Epithelial cell of proximal tubule (primary cell): ENCODE measurements around the gene ADTRP. TPM values are rescaled to one million over a fixed set of nuclear protein-coding genes. Genes with fewer than 3 reads are reported as not detected.

Source experiments
- DNase-seq: peaks from one replicate; pipeline ENCODE4 v3.0.0-alpha.2; 2011; ENCODE audit warnings: low read depth
- H3K4me3 ChIP-seq: 2 replicates; pipeline ENCODE4 v1.5.1; 2011; ENCODE audit warnings: low read depth, mild to moderate bottlenecking, low read length
- total RNA-seq: library from RNA; depleted of rRNA; stranded (reverse); fragments of >200 nt; gene quantifications from 2 replicates; pipeline ENCODE4 v1.2.3, GENCODE V29; 2015
- TF ChIP-seq, protein P1 (sequence below): conservative IDR thresholded peaks from 2 replicates; pipeline ENCODE4 v1.5.1; 2012; ENCODE audit warnings: low read depth, mild to moderate bottlenecking, low read length

The ADTRP gene
- total RNA-seq, 1 donor from 2014 or later: 0.12 TPM

- DNase-seq: no peak
- TF ChIP-seq, protein P1, sequence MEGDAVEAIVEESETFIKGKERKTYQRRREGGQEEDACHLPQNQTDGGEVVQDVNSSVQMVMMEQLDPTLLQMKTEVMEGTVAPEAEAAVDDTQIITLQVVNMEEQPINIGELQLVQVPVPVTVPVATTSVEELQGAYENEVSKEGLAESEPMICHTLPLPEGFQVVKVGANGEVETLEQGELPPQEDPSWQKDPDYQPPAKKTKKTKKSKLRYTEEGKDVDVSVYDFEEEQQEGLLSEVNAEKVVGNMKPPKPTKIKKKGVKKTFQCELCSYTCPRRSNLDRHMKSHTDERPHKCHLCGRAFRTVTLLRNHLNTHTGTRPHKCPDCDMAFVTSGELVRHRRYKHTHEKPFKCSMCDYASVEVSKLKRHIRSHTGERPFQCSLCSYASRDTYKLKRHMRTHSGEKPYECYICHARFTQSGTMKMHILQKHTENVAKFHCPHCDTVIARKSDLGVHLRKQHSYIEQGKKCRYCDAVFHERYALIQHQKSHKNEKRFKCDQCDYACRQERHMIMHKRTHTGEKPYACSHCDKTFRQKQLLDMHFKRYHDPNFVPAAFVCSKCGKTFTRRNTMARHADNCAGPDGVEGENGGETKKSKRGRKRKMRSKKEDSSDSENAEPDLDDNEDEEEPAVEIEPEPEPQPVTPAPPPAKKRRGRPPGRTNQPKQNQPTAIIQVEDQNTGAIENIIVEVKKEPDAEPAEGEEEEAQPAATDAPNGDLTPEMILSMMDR: no peak
- no peak overlapping the region for H3K4me3 ChIP-seq
These were observed 68.3 kb downstream of the ADTRP start for GRCh38 chr6:11710311-11710761.

DNA sequence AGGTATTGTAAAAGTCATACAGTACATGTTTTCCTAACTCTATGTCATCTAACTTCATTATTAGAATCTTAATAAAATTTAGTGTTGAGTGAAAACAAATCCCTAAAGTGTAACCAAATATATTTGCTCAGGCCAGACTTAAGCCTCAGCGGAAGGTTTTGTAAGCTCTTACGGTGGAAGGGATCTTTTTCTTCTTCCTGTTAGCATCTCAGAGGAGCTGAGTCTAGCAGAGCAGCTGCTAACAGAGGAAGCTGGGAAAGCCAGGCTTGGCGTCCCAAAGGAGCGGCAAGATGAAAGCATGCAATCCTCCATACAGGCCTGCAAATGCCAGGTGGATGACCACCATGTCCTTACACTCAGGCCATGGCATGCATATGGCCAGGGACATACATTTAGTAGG is 72.4 kb downstream of the ADTRP start:
- TF ChIP-seq, protein P1: no peak
- no peak overlapping the region for H3K4me3 ChIP-seq
- no peak for DNase-seq

- DNase-seq: no peak
- TF ChIP-seq, protein P1: no peak
- no peak overlapping the region for H3K4me3 ChIP-seq
These were observed 73.1 kb downstream of the ADTRP start for GRCh38 chr6:11705483-11705882.

- no peak overlapping the region for H3K4me3 ChIP-seq
- no peak for DNase-seq
- TF ChIP-seq, protein P1: no peak
These were observed 73.5 kb downstream of the ADTRP start for GRCh38 chr6:11705069-11705468.

DNA sequence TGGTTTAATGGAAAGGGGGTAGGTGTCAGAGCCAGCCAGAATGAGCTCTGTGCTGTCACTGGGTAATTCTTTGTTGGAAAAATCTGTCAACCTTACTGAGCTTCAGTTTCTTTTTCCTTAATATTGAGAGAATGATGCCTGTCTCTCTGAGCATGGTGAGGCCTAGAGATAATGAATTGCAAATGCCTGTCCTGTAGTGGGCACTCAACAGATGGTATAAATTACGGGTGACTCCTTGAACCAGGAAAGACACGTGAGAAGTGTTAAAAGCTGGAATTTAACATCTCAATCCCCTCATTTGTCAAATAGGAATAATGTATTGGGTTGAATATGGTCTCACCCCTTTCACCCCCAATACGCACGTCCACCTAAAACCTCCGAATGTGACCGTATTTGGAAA is 74.9 kb downstream of the ADTRP start:
- no peak for DNase-seq
- no peak overlapping the region for H3K4me3 ChIP-seq
- TF ChIP-seq, protein P1: no peak

DNA sequence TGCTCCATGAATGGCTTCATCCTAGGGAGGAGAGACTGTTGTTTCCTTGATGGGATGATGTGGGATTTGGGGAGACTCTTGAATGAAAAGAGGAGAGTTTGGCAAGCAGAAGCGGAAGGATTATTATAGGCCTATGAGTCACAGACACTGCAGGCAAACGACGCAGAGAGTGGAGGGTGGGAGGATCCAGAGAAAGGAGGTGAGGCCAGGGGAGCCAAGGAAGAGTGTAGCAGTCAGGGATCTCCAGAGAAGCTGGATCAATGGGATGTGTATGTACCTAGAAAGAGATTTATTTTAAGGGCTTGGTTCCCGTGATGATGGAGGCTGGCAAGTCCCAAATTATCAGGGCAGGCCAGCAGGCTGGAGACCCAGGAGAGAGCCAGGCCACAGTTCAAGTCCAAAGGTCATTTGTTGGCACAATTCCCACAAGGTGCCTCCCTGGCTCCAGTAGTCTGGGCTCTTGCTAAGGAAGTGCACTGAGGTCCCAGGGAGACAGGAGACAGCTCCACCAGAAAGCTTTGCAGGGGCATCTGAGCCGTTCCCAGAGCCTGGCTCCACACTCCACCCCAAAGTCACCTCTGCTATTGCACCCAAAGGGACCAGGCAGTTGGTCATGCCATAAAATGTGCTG is 76.0 kb downstream of the ADTRP start:
- H3K4me3 ChIP-seq: no peak overlapping the region
- TF ChIP-seq, protein P1: no peak
- DNase-seq: no peak

GRCh38 chr6:11702089-11702488 is 76.5 kb downstream of the ADTRP start:
- H3K4me3 ChIP-seq: no peak overlapping the region
- TF ChIP-seq, protein P1: no peak
- no peak for DNase-seq
